COLO829 (cell line): ENCODE data around the gene DLGAP4.

ENCODE experiments used
- DNase-seq: peaks from one replicate; pipeline ENCODE4 v3.0.0; 2012; ENCODE audit warnings: low spot score

DLGAP4 gene

DNA sequence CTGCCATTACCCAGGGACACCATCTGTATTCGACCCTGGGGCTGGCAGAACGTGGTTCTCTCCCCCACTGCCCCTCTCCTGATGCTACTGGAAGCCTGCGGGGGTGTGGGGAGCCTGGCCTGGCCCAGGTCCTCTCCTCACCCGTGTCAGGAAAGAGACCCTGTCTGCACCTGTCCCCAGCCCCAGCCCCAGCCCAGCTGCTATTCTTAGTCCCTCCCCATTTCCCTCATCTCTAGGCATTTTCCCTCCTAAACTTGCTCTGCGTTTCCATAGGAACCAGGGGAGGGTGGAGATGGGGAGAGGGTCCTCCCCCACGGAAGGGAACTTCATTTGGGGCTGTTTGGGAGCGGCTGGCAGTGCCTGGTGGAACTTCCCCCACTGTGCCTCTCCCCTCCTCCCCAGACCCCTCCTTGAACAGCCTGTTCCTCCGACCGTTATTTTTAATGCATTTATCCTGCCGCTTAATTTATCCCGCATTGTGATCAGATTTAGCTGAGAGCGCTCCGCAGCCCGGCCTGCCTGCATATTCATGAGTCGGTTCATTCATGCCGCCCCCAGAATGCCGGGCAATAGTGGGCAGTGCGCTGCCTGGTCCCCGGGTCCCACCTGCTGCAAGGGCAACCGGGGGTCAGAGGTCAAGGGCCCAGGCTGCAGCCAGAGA lies 31.8 kb upstream of the DLGAP4 start:
- DNase-seq, result no peak

DNA sequence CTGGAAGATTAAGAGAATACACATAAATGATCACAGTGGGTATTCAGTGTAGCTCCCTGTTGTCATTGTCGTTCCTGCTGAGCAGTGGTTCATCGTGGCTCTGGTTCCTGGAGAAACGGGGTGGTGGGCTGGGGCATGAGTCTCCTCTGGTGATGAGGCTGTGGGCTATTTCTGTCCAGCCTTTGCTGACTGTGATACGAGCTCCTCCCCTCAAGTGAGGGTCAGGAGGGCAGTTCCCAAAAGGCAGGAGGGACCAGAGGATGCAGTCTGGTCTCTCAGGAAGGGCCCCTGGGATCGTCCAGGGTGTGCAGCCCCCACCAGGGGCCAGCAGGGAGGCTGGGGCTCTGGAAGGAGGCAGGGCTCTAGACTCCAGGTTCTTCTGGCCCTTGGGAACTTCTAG lies 31.1 kb upstream of the DLGAP4 start:
- DNase-seq, result no peak

DNA sequence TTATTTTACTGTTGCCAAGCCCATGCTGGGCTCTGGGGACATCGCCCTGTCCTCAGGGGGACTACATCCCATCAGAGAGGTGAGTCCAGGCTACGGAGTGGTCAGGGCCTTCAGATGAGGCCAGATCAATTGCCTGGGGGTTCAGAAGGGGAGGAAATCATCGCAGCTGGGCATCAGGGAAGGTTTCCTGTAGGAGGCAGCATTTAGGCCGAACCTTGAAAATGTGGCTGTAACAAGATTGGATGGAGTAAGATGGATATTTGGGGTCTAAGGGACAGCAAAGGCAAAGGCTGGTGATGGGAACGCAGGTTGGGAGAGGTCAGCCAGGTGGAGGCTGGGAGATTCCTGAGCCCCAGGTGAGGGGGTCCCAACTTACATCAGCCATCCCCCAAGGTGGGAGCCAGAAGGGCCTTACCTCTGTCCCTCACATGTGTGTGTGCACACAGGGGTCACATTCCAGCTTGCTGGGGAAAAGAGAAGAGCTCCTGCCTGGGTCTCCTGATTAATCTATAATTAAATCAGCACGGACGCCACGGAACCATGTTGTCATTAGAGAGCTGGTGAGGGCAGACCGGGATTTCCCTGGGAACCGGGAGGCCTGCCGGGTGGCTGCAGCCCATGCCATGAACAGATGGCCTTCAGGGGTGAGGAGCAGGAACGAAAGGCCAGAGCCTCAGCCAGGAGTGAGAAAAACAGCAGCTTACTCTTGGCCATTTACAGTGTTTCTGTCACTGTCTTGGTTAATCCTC lies 30.5 kb upstream of the DLGAP4 start:
- DNase-seq, result no peak

DNA sequence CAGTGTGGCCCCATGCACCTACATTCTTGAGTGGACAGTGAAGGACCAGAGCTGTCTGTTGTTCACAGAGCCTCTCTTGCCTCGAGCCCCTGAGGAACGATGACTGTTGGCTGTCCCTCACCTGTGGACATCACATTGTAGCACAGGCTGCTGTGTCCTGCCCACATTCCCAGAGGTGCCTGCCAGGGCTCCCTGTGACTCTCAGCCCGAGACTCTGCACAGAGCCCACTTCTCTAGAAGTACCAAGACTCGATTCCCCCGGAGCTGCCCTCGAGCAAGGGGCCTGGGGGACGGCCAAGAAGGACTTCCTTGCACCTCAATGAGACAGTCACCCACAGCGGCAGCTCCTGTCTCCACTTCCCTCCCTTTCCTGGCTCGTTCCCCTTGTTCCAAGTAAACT lies 28.6 kb upstream of the DLGAP4 start:
- DNase-seq, result no peak

DNA sequence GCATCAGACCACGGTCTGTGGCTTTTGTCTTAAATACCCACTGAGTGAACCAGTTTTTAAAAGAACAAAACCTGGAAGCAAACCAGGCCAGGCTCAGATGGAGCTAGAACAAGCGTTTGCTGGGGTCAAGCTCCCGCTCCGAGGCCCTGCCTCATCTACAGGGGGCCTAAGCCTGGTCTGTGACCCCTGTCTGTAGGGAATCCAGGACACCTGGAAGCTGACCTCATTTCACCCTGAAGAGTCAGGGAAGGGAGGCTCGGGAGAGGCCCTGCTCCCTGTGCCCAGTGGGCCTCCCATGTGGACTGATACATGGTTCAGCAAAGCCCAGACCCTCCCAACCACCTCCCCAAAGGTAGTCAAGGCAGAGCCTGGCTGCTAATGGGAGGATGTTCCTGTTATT lies 26.8 kb upstream of the DLGAP4 start:
- no peak for DNase-seq

DNA sequence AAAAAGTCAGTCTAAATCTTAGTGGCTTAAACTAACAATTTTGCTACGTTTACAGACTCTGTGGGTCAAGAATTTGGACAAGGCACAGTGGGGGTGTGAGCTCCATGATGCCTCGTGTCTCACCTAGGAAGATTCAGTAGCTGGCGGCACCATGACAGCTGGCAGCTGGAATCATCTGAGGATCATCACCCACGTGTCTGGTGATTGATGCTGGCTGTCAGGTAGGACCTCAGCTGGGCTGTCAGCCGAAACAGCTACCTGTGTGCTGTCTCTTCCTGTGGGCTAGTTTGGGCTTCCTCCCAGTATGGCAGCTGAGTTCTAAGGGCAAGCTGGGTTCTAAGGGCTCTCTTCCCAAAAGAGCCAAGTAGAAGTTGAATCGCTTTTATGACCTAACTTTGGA lies 26.4 kb upstream of the DLGAP4 start:
- DNase-seq, result no peak

DNA sequence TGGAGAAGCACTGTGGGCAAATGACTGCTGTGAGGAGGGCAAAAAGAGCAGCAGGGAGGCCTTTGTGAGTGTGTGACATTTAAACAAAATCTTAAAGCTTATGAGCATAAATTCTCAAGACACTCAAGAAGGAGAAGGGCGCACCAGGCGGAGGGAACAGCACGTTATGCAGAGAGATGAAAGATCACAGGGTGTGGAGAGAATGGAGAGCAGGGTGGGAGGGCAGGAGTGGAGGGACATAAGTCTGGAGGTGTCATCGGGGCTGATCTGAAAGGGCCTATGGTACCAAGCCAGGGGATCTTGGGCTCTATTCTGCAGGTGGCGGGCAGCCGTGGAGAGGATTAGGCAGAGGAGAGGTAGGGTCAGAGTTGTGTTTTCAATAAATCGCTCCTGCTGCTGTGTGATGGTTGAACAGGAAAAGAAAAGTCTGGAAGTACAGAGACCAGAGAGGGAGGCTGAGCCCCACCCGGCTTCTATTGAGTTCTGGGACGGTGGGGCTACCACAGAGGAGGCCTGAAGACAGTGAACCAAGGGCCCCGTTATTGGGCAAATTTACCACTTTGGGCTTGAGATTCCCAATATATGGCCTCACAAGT lies 24.3 kb upstream of the DLGAP4 start:
- no peak for DNase-seq

DNA sequence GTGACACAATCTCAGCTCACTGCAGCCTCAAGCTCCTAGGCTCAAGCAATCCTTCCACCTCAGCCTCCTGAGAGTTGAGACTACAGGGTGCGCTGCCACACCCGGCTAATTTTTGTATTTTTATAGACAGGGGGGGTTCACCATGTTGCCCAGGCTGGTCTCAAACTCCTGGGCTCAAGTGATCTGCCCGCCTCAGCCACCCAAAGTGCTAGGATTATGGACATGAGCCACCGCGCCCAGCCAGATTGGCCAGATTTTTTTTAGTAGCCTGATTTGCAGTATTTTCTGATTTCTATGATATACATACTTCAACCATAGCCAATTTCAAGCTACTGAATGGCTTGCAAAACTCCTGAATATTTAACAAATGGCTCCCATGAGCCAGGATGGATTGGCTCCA lies 21.4 kb upstream of the DLGAP4 start:
- DNase-seq, result no peak

DNA sequence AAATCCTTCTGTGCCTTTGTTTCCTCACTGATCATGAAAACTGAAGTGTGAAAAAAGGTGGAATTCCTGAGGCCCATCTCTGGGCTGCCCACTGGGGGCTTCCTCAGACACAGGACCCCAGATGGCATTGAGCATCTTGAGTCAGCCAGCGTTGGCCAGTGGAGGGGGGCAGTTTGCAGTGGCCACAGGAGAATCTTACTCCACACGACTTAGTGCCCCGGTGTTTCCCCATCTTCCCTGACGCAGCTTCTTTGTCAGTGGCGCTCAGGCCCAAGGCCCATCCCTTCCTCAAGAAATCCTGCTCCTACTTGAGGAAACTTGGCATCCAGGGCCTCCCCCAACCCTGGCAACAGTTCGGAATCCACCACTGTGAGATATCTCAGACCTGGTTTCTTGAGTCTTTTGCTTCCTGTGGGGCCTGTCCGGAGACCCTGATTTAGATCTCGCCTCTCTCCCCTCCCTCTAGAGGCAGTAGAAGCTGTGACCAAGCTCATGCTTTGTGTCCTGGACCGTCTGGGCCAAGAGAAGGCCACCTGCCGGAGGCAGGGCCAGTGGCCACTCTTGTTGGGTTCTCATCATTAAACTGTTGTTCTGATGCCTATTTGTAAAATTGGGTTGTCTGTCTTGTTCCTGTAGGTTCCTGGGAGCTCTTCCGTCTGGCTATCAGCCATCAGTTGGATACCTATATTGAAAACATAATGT lies 20.2 kb upstream of the DLGAP4 start:
- no peak for DNase-seq

DNA sequence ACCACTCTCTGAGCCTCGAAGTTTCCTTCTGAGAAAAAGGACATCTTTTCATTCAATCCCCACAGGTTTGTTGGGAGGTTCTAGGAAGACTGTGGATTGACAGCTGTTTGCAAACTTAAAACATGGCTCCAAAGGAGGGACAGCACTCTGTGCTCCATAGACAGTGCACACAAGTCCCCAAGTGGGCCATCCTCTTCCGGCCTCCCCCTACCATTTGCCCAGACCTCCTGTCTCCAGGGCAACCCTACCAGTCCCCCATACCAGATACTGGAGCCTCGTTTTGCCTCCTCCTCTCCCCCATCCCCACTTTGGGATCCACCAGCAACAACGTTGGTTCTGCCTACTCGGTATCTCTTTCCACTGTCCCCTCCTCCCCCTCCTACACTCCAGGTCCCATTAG lies 8.5 kb upstream of the DLGAP4 start:
- DNase-seq, result no peak

DNA sequence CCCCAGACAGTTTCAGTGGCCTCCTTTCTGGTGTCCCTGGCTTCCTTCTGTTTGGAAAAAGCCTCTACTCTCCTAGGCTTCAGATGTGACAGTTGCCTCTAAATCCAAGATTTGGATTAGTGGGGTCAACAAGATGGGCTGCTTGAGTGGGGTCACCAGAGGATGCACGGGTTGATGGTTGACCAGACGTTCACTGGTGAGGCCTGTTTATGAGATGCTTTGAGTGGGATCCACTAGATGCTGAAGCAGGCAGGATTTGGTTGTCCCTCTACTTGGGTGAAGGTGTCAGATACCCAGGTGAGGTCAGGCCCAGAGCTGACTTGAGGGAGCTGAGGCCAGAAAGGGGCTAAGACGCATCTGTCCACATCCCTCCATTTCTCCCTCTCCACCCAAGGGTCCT lies 8.1 kb upstream of the DLGAP4 start:
- DNase-seq, result no peak

DNA sequence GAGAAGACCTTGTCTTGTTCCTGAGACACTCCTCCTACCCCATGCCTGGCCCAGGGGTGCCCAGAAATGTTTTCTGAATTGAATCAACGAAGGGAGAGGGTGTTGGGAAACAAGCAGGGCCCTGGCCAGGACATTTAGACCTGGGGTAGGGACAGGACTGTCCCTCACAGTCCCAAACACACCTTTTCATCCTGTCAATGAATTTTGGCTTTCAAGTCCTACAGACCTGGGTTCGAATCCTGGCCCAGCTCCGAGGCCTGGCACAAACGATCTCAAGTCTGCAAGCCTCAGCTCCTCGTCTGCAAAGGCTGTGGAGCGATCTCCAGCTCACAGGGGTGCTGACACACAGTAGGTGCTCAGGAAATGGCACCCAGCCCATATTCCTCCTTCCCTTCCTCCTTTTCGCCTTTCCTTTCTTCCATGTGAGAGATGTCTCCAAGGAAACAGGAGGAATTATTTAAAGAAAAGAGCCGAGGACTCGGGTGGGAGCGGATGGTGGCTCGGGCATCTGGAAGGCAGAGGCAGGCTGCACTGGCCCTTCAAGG lies 7.3 kb upstream of the DLGAP4 start:
- DNase-seq, result no peak

DNA sequence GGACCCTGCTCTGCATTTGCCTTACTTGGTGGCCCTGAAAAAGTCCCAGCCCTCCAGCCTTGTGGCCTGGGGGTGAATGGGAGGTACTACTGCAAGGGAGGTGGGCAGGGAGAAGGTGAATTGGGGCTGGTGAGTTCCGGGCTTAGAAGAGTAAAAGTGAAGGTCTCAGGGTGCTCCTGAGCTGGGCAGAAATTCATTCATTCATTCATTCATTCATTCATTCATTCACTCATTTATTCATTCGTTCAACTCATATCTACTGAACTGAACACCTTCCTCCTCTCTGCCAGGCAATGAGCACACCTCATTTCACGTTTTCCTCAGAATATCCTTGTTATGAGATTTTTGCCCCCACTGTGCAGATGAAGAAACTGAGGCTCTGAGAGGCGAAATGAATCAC lies 6.7 kb upstream of the DLGAP4 start:
- DNase-seq, result no peak

DNA sequence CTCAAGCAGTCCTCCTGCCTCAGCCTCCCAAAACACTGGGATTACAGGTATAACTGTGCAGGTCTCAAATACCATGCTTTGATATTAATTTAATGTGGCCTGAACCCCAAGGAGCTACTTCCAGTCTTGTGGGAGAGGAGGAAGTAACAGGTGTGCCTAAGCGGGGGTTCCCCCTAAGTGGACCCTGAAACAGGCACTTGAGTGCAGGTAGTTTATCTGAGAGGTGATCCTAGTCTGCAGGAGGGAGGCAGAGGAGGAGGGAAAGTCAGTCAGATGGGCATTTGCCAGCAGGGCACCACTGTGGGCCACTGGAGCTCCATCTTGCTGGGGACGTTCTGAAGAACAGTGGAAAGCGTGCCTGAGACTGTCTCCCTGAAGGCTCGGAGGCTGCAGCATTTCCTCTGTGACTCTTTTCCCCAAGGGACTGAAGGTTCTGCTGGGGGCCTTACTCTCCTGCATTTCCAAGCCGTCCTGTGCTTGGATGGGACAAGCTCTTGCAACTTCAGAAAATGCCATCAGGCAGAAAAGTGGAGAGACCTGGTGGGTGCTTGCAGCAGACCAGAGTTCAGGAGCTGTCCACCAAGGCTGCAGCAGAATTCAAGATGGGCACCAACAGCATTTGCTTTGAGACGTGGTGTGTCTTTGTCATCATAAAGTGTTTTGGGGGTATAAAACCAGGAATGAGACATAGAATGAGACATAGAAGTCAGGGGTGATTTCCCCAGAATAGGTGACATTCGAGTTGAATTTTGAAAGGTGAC lies 4.6 kb upstream of the DLGAP4 start:
- no peak for DNase-seq

DNA sequence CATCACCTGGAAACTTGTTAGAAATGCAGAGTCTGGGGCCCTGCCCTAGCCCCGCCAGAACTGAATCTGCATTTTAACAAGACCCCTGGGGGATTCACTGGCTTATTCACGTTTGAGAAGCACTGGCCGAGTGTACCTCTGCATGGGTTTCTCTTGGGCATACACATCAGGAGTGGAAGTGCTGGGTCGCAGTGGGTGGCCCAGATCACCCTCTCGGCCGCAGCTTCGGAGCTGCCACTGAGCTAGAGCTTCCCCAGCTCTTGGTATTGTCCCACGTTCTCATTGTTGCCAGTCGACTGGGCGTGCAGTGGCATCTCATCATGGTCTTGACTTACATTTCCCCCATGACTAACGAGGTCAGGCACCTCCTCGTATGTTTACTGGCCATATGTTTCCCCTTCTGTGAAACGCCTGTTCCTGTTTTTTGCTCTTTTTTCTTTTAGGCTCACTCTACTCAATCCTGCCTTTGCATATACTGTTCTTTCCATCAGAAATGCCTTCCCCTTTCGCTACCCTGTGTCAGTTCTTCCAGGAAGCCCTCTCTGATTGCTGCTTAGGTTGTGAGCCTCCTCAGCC lies 3.0 kb upstream of the DLGAP4 start:
- DNase-seq, result no peak

DNA sequence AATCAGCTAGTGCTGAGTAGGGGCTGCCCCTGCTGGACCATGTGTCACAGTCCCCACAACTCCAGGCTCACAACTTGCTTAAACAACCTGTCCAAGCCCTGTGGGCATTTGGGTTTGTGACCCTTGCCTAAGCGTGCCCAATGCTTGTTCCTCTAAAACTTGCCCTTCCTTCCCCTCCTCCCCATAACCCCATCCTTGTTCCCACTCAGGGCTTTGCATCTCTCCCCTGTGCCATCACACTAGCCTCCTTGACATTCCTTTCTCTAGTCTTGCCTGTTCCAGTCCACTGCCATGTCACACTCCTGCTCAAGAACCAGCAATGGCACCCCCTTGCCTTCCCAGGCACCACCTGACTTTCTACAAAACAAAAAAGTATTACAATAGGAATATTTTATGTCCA lies 2.3 kb upstream of the DLGAP4 start:
- DNase-seq, result no peak

DNA sequence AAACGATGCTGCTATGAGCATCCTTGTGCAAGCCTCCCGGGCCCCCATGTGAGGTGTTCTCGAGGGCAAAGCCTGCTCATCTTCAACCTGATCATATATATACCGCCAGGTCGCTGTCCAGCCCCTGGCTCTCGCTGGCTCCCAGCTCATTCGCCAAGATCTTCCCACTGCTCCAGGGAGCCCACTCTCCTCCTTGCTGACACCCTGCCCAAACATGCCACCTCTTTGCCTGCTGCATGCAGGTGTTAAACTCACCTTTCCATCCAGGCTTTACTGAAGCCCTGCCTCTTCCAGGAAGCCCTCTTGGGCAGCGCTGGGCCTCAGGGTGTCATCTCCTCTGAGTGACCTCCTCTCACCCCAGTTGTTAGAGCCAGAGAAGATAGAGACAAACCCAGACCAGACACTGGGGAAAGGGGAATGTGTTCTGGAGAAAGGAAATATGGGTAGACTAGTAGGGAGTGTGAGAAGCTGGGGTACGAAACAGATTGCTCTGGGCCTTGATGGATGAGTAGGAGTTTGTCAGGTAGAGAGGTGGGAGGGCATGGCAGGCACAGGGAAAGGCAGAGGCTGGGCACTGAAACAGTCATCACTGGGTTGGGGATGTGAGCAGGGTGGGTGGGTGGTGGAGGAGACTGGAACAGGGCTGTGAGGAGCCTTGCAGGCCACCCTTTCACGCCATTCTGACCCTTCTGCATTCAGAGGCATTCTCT lies 1.2 kb upstream of the DLGAP4 start:
- no peak for DNase-seq

DNA sequence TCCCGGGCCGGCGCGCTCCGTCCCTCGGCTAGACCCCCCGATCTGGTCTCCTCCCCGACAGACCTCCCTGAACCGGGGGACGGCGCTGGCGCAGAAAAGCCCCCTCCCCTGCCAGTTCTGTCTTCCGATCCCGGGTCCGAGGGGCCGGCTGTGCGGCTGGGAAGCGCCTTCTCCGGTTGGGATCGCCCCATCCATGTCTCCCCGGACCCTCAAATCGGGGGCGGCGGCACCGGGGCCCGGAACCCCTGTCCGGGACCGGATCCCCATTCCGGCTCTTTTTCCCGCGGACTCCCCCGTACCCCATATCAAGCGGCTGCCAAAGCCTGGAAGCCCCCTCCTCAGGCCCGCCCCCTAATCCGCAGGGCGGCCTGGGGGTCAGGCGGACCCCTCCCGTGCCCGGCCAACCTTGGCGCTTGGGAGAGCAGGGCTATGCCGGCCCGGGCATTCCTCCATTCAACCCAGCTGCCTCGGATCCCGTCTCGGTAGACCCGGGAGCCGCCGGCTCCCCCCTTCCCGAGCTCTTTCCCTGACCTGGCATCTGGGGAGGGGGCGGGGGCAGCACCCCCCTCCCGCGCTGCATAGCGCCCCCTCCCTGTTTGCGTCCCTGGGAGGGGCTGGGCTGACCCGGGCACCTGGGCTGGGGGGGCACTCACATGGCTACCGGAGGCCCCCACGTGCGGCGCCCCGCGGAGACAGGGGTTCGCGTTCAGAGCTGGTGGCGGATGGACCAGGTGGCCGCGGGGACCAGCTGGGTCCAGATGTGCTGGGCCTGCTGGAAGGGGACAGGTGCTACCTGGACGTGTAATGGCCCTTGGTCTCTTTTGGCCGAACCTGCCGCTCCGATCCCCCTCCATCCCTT lies 643 bp downstream of the DLGAP4 start:
- no peak for DNase-seq

DNA sequence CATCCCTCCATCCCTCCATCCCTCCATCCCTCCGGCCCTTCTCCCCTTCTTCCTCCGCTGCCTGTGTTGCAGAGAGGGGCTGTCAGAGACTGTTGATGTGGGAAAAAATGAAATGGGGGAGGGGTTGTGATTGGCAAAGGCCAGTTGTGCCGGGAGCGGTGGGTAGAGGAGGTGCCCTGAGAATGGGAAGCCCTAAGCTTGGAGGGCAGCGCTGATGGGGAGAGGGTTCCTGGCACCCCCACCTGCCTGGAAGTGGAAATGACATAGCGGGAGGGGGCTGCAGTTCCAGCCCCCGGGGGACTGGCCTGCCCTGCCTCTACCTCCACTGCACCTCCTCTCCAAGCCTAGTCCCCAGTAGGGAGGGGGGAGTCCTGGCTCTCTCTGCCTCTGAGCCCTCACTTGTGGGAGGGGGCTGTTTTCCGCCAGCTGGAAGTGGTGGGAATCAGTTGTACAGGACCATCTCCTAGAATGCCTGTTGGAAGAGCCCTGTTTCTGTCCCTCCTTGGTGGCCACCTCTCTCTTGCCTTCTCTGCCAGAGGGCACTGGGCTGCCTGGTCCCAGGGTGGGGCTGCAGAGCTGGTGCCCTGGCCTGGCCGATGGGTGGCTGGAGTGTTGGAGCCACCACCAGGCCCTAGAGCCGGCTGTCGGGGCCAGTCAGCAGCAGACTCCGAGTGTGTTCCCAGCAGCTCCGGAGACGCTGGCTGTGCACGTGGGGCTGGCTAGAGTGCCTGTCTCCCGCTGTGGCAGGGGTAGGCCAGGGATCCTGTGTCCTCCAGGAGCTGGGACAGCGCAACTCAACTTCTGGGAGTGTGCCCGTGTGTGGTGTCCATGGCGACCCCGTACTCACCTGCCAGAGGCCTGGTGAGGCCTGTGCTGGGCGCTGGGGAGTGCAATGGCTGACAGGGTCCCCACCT lies 1.5 kb downstream of the DLGAP4 start:
- no peak for DNase-seq
